Umbilical cord (tissue), 2 donors: ENCODE results near the gene UQCC2. TPM values are rescaled to one million over a fixed set of nuclear protein-coding genes. Genes with fewer than 3 reads are reported as not detected.
A peak's percentile ranks its signal among the peaks of the same experiment; 100 is the strongest.

ENCODE experiments used
- DNase-seq: peaks from one replicate; pipeline ENCODE4 v3.0.0-alpha.2; 2015; ENCODE audit warnings: low spot score
- total RNA-seq: library from RNA; depleted of rRNA; stranded (reverse); fragments of >200 nt; gene quantifications from one replicate; pipeline ENCODE4 v1.2.3, GENCODE V29; 2014; ENCODE audit warnings: low replicate concordance; ENCODE audit not compliant: insufficient read depth

The UQCC2 gene
- total RNA-seq, 1 donor from 2014 or later, result 8.2 TPM

DNA sequence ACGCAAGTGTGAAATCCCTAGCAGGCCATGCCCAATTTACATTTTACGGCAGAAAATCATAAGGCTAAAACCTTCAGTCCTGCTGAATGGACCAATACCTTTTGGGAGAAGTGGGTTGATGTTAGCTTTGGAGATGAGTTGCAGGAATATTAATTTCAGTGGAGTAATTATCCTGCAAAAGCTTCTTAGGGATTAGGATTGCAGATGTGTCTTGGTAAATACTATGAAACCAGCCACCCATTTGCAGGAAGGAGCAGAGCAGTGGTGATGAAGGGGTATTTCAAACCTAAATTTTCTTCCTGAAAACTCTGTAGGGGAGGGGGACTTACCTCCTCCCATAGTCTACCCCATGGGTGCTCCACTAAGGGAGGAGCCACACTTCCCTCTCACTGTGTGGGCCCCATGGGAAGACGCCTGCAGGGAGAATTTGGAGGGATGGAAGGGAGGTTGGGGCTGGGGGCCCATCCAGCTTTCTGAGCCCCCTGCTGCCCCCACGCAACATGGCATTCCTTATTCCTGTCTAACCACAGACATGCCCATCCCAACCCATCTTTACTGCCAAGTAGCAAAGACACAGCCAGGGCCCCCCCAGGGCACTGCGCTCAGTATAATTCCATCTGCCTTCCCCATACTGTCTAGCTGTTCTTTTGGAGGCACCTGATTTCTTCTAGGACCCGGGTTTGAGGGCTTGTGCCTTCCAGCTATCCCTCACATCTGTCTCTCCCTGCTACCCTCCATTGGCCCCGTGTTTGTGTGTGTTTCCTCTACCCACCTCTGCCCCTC lies 14.6 kb upstream of the UQCC2 start:
- DNase-seq, result no peak

DNA sequence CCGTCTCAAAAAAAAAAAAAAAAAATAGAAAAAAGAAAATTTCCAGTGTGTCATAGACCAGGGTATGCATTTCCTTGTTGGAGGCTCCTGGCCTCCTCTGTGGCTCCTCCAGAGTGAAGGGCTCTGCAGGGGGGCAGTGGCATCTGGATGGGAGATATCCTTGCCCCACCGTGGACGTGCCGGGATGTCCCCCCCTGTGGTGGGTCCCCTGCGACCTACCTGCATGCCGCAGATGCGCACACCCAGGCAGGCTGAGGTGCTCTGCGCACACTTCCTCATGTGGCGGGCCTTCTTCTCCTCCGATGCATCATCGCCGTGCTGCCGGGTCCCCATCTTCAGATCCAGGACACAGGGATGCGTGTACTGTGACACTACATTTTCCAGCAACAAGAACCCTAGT lies 13.7 kb upstream of the UQCC2 start:
- DNase-seq, result no peak

GRCh38 chr6:33724102-33725023 lies 12.9 kb upstream of the UQCC2 start:
- DNase-seq, result no peak

DNA sequence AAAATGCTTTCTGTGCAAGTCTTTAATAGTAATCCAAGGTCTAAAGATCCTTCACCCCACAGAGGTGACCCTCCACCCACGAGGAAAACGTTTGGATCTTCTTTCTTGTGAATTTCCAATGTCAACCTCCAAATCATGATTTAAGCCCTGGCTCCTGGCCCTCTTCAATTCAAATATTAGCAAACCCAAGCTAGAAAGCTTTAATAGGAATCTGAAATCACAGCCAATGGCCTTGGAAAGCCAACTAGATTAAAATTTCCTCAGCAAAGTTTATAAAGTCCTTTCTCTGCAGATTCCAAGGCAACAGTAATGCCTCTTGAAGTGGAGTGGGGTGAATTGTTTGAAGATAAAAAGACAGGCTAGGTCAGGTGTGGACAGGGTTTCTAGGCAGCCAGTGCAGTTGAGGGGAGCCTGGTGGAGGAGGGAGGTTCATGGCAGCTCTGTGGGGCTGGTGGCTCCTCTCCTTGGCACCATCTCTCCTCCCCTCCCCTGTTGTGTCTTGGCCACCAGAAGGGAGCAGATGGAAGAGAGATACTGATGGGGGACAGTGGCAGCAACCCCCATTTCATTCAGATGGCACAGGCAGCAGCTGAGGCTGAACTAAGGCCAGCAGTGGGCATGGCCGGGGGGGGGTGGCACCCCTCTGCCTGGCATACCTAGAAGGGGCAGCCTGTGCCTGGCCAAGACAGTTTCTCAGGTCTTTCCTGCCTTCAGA lies 12.0 kb upstream of the UQCC2 start:
- no peak for DNase-seq

DNA sequence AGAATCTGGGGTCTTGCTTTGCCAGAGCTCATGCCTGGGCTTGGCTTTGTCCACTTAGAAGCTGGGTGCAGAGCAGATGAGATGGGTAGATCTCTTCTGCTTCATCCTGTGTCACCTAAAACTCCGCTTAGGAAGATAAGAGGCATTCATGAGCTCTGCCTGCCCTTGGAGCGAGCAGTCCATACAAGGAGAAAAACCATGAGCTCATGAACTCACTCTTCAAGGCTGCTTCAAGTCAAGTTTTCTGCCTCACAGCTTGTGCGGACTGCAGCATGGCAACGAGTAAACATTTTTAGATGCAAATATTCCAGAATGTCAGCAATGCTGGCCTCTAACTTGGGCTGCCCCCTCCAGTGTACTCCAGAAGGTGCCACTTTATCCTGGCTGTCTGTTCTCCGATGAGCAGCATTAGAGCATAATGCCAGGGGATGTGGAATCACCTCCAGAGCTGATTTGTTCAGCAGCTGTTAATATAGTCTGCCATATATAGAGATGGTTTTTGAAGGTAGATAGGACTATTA lies 10.7 kb upstream of the UQCC2 start:
- DNase-seq, result no peak

DNA sequence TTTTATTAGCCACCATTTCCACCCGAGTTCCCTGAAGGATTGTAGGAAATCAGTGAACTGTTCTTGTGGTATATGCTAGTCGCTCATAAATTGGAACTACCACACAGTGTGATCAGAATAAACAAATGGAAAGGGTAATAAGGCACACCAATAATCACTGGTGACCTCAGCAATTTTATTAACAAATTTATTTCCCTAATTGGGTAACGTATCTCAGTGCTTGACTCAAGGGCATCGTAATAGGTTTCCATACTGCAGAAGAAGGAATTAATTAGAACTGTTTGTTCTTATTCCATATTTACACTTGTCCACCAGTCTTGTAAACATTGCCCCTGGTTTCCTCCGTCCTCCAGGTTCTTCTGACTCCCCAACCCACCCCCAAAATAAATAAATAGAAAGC lies 10.0 kb upstream of the UQCC2 start:
- DNase-seq, result no peak

- DNase-seq, result no peak
Observed at GRCh38 chr6:33720998-33721397, 9.5 kb upstream of the UQCC2 start.

- DNase-seq, result no peak
Observed at GRCh38 chr6:33719326-33719987, 8.0 kb upstream of the UQCC2 start.

DNA sequence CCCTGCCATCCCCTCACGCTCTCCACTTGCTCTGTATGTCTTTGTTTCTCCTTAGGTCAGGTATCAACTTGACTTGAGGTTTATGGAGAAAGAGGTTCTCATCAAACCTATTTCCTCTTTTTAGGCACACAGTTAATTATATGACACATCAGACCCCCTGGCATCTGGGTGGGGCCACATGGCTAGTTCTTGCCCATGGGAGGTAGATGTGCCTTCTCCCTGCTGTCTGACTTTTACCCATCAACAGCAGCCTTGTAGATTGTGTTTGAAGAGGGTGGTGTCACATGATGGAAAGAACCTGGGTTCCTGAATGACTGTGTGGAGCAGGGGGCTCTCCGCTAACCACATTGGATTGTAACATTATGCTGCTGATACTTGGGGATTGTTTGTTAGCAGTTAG lies 7.2 kb upstream of the UQCC2 start:
- DNase-seq, result no peak

- peak; percentile 78 for DNase-seq
Observed at GRCh38 chr6:33717934-33718455, 6.5 kb upstream of the UQCC2 start.

DNA sequence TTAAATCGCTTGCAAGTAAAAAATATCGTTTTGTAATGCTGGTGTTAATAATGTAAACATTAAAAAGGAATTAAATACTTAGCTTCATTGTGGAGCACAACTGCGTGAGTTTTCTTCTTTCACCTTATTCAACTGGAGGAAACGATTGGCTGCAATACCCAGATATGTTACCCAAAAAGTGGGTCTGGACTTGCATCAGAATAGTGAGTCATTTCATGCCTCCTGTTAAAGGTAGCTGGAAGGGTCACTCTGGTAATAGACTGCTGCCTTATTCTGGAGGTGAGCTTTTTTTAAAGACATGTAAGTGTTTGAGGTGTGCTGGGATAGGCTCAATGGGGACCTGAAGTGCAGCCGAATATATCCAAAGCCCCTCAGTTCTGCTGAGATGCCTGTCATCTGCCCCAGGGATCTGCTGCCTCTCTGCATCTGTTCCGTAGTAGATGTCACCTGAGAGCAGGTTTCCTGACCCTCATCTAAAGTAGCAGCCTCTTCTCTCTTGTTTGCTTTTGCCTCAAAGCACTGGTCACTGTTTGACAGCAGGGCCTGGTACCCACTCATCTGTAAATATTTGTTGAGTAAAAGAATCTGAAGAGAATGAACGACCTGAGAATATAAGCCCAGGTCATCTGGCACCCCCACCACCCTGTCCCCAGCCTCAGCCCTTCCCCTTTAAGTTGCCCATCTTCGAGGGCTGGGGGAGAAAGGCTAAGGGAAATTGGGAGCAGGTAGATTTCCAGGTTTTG lies 5.6 kb upstream of the UQCC2 start:
- no peak for DNase-seq

GRCh38 chr6:33716379-33716778 lies 4.9 kb upstream of the UQCC2 start:
- DNase-seq, result no peak

- no peak for DNase-seq
Observed at GRCh38 chr6:33714385-33715040, 3.0 kb upstream of the UQCC2 start.

- DNase-seq, result no peak
Observed at GRCh38 chr6:33713786-33714185, 2.3 kb upstream of the UQCC2 start.

- no peak for DNase-seq
Observed at GRCh38 chr6:33712914-33713313, 1.4 kb upstream of the UQCC2 start.

DNA sequence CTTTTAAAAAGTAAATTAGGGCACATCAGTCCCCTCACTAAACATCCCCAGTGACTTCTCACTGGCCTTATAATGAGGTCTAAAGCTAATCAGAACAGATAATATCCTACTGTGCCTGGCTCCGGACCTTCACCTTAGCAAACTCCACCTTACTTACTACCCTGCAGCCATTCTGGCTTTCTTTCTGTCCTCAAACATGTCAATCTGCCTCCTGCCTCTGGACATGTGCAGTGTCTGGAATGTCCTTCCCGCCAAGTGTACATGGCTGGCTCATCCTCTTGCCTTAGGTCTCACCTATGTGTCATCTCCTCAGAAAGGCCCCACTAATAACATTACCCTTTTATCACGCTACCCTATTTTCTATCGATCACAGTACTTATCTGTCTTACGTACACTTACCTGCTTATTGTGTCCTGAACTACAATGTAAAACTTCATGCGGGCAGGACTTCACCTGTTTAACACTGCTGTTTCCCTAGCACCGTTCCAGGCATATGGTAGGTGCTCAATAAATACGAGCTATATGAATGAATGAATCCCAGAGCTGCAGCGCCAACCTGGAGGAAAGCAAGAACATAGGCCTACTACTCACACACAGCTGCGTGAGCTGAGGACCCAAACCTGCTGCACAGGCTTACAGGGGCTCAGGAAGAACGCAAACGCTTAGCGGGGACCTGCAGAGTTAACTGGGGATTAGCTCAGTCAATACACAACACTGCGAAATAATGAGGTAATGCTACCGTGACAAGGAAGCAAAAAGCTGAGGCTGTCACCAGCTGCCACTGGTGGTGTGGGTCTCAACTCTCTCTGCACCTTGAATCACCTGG lies 991 bp downstream of the UQCC2 start:
- no peak for DNase-seq

DNA sequence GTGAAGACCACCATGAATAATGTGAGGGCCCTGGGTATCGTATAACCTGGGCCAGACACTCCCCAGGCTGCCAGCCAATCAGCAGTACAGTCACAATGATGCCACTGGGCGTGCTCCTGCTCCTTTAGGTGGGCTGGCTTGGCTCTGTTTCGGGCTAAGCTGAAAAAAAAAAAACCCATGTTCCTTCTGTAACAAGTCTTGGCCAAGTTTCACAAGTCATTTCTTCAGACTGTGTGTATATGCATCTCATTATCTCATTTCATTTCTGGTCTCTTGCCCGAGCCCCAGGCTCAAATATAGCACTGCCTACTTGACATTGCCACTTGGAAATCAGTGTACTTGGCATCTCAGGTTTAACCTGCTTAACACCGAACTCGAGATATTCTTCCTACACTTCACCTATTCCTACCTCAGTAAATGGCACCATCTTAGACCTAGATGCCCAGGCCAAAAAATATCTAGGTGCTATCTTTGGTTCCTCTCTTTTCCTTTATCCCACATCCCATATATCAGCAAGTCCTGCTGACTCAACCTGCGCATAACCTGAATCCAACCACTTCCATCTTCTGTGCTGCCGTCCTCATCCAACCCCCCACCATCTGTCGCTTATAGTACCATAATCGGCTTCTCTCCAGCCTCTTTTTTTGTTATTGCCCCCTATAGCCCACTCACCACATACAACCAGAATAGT lies 1.8 kb downstream of the UQCC2 start:
- DNase-seq, result no peak

- no peak for DNase-seq
Observed at GRCh38 chr6:33708516-33709204, 2.8 kb downstream of the UQCC2 start.
